Neural progenitor cell (in vitro differentiated cells): Measurements from ENCODE around the gene KRT80.

Experiments
- EZH2 ChIP-seq: fragments of 200-600 bp; sonication (generic); IDR thresholded peaks from 2 replicates; pipeline ENCODE4 v1.6.1; 2017; ENCODE audit warnings: antibody characterized with exemption, mild to moderate bottlenecking, moderate library complexity
- TF ChIP-seq, protein P1 (sequence below): fragments of 200-600 bp; sonication (generic); IDR thresholded peaks from 2 replicates; pipeline ENCODE4 v1.5.1; 2017; ENCODE audit warnings: antibody characterized with exemption, mild to moderate bottlenecking

DNA sequence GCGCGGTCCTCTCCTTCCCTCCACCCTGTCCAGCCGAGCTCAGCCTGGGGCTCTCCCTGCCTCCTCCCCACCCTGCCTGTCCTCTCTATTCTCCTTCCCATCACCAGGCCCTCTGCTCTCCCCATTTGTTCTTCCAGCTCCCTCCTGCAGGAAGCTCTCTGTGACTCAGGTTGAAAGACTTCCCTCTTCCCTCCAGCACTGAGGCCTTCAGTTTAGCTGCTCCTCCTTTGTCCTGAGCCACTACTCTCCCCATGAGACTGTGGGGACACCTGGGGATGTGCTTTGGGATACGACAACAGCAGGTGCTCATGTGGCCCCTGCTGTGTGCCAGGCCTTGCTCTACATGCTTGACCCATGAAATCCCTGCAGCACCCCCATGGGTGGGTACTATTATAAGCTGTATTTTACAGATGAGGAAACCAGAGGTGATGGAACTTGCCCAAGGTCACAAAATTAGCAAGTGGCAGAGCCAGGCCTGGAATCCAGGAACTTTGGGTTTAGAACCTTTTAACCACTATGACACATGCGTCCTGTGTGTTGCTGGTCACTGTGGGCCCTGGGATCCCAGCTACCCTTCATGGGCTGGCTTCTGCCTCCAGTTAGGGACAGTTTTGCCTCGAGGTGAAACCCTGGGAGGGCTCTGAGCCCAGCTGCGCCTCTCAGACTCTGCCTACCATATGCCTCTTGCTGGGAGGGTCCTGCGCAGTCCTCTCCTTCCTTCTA lies 5.5 kb downstream of the KRT80 start:
- TF ChIP-seq, protein P1, sequence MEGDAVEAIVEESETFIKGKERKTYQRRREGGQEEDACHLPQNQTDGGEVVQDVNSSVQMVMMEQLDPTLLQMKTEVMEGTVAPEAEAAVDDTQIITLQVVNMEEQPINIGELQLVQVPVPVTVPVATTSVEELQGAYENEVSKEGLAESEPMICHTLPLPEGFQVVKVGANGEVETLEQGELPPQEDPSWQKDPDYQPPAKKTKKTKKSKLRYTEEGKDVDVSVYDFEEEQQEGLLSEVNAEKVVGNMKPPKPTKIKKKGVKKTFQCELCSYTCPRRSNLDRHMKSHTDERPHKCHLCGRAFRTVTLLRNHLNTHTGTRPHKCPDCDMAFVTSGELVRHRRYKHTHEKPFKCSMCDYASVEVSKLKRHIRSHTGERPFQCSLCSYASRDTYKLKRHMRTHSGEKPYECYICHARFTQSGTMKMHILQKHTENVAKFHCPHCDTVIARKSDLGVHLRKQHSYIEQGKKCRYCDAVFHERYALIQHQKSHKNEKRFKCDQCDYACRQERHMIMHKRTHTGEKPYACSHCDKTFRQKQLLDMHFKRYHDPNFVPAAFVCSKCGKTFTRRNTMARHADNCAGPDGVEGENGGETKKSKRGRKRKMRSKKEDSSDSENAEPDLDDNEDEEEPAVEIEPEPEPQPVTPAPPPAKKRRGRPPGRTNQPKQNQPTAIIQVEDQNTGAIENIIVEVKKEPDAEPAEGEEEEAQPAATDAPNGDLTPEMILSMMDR: no peak
- no peak for TF ChIP-seq EZH2
